Caki2 (cell line): ENCODE data around the gene SELENOP. TPM values are rescaled to one million over a fixed set of nuclear protein-coding genes. Genes with fewer than 3 reads are reported as not detected.
"Not testable (repeated sequence)": the region's sequence is repeated elsewhere in the genome, so short reads cannot be mapped to it uniquely, and the experiment has no call there.

Experiments
- DNase-seq: peaks from one replicate; pipeline ENCODE4 v3.0.0-alpha.2; 2015; ENCODE audit warnings: low read depth
- in situ Hi-C: cut with HindIII; loops from 2 replicates; pipeline ENCODE4 v1.10.0; 2016; ENCODE audit warnings: low sequenced_read_pairs, low pct_unique_long_range_greater_than_20kb, mixed read lengths
- total RNA-seq: library from RNA; depleted of rRNA; stranded (reverse); fragments of >200 nt; shearing (Covaris generic); gene quantifications from 2 replicates; pipeline ENCODE4 v1.2.3, GENCODE V29; 2014; ENCODE audit warnings: low replicate concordance; rRNA removed

SELENOP gene
- total RNA-seq, result not detected in 2 replicates

DNA sequence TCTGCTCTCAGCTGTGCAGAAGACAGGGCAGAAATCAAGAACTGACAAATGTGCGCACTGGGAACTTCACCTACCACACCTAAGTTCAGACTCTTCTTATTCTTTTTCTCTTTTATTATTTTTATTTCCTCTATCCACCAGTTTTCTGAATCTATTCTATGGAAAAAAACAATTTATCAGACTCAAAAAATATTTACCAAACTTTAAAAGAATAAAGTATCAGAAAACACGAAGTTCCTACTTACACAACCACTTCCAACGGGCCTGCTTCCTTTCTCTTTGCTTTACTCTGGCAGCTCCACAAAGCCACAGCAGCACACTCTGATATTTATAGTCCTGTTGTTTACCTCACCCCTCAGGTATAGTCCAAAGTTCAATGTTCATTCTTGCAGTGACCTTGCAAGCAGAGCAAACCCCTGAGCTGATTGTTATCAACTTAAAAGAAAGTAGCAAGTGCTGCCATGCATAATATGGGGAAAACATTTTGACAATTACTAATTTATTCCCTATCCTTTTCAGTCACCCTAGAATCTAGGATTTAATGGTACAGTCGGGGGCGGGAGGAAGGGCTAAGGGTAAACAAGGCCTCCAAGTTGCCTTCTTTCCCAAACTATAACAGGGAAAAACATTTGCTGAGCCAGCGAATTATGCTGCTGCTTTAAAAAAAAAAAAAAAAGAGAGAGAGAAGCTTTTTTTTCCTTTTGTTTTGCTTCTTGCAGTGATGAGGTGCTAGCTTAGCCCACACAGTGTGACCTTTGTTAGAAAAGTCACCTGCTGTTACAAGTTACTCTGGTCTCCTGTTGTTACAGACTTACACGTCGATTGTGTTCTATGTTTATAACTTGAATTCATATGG, at the start of gene SELENOP:
Gene SELENOP (minus strand): TSS at position 302 of the 856 bp plus-strand sequence. CDS start 3,539 bp downstream, outside the sequence.
- no peak for DNase-seq
- in situ Hi-C loops, result no loop called here

DNA sequence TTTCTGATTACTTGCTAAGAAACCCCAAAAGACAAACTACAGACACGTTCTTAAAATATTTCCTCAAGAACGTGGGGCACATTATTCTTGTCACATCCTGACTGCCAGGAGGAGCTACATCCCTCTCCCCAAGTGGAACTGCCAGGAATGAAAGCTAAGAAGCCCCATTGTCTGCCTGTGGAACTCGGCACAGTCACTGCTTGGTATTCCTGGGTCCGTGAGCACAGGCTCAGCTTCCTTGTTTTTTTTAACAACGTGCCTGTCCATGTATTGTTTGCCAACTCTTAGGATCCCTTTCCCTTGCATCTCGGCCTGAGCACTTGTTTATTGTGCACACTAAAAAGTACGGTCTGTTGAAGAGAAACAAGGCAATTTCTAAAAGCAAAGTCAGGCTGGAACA, 47.0 kb upstream of the SELENOP start:
- no peak for DNase-seq
- in situ Hi-C loops, result no loop called here

- no peak for DNase-seq
- in situ Hi-C loops, result no loop called here
Observed at GRCh38 chr5:42858031-42858643, 46.4 kb upstream of the SELENOP start.

- no peak for DNase-seq
- in situ Hi-C loops, result no loop called here
Observed at GRCh38 chr5:42855811-42856210, 44.1 kb upstream of the SELENOP start.

GRCh38 chr5:42855386-42855785, 43.7 kb upstream of the SELENOP start:
- in situ Hi-C loops, result no loop called here
- DNase-seq, result no peak

DNA sequence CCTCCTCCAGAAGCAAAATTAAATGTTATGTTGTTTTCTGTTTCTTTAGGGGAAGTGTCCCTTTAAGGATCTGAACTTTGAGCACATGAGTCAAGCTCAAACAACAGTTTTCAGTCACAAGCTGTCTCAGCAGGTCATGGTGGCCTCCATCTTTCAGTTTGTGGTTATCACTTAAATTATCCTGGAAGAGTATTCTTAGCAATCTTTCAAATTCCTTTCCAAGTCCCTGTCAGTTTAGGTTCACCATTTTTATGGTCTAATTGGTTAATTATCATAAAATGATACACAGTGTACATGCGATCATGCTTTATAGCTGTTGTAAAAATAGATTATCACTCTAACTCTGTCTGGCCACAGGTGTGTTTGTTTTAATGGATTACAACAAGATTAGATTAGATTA, 43.1 kb upstream of the SELENOP start:
- in situ Hi-C loops, result no loop called here
- no peak for DNase-seq

GRCh38 chr5:42852826-42853225, 41.1 kb upstream of the SELENOP start:
- no peak for DNase-seq
- in situ Hi-C loops, result no loop called here

DNA sequence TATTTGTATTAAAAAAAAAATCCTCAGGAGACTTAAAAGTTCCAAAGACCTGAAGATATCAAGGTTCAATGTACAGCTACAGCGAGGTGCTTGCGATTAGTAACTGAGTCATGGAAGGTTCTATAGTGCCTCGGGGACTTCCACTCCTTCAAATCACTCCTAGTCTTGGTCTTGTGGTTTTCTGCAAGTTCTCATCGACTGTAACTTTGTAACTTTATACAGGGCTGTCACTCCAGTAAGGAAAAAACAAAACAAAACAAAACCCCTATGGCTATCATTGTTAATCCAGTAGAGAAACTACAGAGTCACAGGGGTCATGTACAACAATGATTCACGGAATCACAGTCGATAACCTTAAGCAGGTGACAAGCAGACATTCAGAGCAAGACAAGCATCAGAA, 39.8 kb upstream of the SELENOP start:
- in situ Hi-C loops, result no loop called here
- peak; percentile 31 for DNase-seq

DNA sequence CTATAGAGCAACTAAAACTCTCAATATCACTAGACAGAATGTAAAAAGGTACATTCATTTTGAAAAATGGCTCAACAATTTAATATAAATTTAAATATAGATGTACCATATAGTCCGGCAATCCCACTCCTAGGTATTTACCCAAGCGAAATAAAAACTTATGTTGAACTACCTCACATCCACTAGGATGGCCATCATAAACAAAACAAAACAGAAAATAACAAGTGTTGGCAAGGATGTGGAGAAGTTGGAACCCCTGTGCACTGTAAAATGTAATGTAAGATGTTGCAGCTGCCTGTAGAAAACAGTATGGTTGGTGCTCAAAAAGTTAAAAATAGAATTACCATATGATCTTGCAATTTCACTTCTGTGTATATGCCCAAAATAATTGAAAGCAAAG, 36.9 kb upstream of the SELENOP start:
- no peak for DNase-seq
- in situ Hi-C loops, result no loop called here

GRCh38 chr5:42844408-42844807, 32.7 kb upstream of the SELENOP start:
- DNase-seq, in situ Hi-C loops: not testable (repeated sequence)

DNA sequence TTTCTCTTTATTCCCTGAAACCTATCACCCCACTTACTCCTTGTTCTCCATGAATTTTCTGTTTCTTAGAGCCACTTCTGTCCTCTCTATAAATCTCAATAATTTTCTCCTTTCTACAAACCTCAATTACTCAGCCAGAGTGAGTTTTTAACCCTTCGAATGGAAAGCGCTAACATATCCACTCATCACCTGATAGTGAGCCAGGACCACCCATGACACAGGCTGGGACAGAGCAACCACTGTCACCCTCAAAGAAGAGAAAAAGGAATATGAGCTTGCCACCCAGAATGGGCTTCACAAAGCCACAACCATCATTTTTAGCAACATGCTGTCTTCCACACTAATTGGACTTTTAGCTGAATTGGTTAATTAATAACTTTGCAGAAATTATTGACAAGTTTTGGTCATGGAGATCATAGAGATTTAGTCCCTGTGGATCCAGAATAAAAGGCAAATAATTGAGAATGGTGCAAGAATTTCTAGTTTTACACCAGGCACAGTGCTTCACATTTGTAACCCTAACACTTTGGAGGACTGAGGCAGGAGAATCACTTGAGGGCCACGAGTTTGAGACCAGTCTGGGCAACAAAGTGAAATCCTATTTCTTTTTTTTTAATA, 32.1 kb upstream of the SELENOP start:
- in situ Hi-C loops, result no loop called here
- no peak for DNase-seq

- in situ Hi-C loops, result no loop called here
- no peak for DNase-seq
Observed at GRCh38 chr5:42842921-42843641, 31.4 kb upstream of the SELENOP start.

GRCh38 chr5:42840842-42841567, 29.3 kb upstream of the SELENOP start:
- in situ Hi-C loops, result no loop called here
- DNase-seq, result no peak

- no peak for DNase-seq
- in situ Hi-C loops, result no loop called here
Observed at GRCh38 chr5:42840269-42840668, 28.6 kb upstream of the SELENOP start.

DNA sequence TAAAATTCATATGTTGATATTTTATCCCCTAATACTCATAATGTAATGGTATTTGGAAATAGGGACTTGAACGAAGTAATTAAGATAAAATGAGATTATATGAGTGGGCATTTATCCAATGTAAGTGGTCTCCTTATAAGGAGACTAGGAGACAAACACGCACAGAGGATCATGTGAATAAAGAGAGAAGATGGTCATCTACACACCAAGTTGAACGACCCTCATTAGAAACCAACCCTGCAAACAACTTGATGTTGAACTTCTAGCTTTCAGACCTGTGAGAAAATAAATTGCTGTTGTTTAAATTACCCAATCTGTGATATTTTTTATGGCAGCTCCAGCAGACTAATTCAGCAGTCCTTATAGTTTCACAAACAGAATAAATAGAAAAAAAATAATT, 27.5 kb upstream of the SELENOP start:
- in situ Hi-C loops, result no loop called here
- no peak for DNase-seq

DNA sequence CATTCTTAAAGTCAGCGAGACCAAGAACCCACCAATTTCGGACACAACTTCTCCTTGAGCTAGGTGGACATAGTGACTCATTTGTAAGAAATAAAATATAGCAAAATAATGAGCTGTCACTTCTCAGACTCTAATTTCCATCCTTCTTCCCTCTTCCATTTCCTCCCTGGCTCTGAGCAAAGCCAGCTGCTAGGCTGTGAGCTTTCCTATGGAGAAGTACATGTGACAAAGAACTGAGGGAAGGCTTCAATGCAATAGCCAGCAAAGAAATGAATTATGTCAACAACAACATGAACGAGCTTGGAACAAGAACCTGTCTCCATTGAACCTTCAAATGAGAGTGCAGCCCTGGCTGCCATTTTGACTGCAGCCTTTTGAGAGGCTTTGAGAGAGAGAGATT, 25.9 kb upstream of the SELENOP start:
- in situ Hi-C loops, result no loop called here
- DNase-seq, result no peak

- in situ Hi-C loops, result no loop called here
- no peak for DNase-seq
Observed at GRCh38 chr5:42836070-42836769, 24.5 kb upstream of the SELENOP start.

DNA sequence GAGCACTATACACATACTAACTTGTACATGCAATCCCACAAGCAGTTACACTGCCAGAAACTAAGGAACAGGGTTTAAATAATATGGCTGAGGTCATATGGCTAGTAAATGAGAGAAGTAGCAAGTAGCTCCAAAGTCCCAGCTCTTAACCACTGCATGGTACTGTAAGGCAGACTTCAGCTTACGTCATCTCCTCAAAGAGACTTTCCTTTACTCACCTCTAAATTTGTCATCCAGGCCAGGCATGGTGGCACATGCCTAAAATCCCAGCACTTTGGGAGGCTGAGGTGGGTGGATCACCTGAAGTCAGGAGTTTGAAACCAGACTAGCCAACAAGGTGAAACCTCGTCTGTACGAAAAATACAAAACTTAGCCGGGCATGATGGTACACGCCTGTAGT, 20.4 kb upstream of the SELENOP start:
- in situ Hi-C loops, result no loop called here
- DNase-seq, result no peak
